ENCODE results near the gene TTF2.

GRCh38 chr1:117084231-117084630 is 24.1 kb downstream of the TTF2 start:
- TF ChIP-seq ZBTB7A (IDR thresholded peaks at IDR 0.05; ENCODE audit: low read depth) (no peak), TAF1 (IDR thresholded peaks at IDR 0.05; ENCODE audit: low read depth) (no peak), EP300 (IDR thresholded peaks at IDR 0.05; ENCODE audit: borderline replicate concordance) (no peak), RAD21 (IDR thresholded peaks at IDR 0.05; ENCODE audit: low read depth) (no peak)
